KOPT-K1 (cell line): ENCODE results near the gene ZNF552.
"Not testable (repeated sequence)": the region's sequence is repeated elsewhere in the genome, so short reads cannot be mapped to it uniquely, and the experiment has no call there.

ENCODE experiments used
- H3K27ac ChIP-seq: fragments of 200-600 bp; sonication (generic); 2 replicates; pipeline ENCODE4 v1.5.1; 2016; ENCODE audit warnings: antibody characterized with exemption, mild to moderate bottlenecking, low read depth, low read length; ENCODE audit not compliant: poor library complexity, severe bottlenecking
- H3K36me3 ChIP-seq: fragments of 200-600 bp; sonication (generic); 2 replicates; pipeline ENCODE4 v1.5.1; 2017; ENCODE audit warnings: antibody characterized with exemption, mild to moderate bottlenecking, low read length, moderate library complexity; ENCODE audit not compliant: insufficient read depth
- H3K9me3 ChIP-seq: fragments of 200-600 bp; sonication (generic); 2 replicates; pipeline ENCODE4 v1.5.1; 2017; ENCODE audit warnings: antibody characterized with exemption, low read length, mild to moderate bottlenecking; ENCODE audit not compliant: insufficient read depth, poor library complexity, severe bottlenecking

ZNF552 gene

DNA sequence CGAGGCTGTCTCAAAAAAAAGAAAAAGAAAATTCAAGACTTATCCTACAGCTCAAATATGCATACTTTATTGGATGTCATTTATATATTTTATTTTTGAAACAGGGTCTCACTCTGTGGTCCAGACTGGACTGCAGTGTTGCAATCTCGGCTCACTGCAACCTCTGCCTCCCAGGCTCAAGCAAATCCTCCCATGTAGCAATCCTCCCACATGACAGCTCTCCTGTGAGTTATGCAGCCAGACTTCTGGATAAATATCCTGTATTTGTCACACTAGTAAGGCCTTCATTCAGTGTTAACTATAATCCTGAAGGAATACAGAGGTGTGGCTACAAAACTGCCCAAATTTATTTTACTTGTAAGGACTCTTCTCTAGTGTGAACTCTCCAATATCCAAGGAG lies 7.2 kb downstream of the ZNF552 start:
- Histone ChIP-seq H3K9me3 (no peaks in the 10 kb centered on the region), H3K27ac (no peak overlapping the region), H3K36me3 (peaks cover 82% of the 10 kb centered on the region)

DNA sequence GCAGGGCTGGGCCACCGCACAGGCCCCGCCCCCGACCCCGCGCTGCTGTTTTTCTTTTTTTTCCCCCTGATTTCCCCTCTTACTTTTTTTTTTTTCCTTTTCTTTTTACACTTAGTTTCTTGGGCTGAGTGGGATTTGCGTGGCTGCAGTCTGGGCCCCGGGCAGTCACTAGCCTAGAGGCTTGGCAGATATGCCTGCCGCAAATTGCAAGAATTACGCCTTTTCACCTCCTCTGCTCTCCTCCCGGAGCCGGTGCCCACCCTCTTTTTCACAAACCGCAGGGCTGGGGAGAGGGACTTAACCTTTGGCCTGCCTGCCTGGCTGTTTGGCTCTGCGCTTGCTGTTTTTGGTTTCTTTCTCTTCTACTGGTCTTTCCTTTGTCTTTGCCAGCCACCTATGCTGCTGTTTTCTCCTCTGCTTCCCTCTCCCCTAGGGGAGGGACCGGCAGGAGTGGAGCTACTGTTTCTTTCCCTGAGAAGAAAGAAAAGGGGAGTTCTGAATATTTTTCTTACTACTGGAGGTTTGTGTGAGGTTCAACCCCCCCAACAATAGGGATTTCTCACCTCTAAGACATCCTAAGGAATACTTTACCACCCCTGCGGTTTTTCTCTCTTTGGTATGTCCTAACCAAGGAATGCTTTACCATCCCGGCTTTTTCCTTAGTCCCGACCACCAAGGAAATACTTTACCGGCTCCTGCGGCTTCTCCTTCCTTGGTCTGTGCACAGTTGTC lies 11.0 kb downstream of the ZNF552 start:
- Histone ChIP-seq H3K36me3 (peaks cover 73% of the 10 kb centered on the region), H3K9me3 (no peaks in the 10 kb centered on the region), H3K27ac (no peak overlapping the region)

DNA sequence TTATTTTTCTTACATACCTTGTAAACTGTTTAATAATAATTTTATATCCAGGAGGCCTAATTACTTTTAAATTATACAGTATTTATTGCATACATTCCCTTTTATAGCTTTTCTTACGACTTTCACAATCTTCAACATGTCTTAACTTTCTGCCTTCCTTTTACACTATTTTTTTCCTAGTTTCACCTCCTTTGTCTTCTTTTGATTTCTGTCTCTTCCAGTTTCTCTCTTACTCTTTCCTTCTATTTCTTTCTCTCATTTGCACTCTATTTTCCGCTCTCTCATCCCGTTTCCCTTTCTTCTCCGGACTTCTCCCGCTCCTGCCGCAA lies 11.5 kb downstream of the ZNF552 start:
- Histone ChIP-seq H3K9me3 (no peaks in the 10 kb centered on the region), H3K27ac (no peak overlapping the region), H3K36me3 (peaks cover 68% of the 10 kb centered on the region)

DNA sequence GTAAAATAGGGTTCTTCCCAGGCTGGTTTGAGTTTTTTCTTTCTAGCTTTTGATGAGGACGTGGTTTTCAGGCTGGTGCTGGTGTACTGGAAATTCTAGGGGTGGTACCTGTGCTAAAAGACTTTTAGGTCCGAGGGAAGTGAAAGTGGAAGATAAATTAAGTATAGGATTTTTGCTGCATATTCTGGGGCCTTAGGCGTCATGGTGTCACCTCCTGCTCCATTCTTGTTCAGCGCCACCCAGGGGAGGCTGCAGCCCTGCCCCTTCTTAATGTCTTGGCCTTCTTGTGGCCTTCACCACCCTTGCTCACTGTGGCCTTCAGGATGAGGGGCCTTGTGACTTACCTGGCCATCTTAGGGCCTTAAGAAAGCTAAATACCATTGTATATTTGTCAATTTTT lies 12.4 kb downstream of the ZNF552 start:
- Histone ChIP-seq H3K9me3 (no peaks in the 10 kb centered on the region), H3K36me3 (peaks cover 58% of the 10 kb centered on the region; the same call in 1 of the 2 replicates), H3K27ac (no peak overlapping the region)

DNA sequence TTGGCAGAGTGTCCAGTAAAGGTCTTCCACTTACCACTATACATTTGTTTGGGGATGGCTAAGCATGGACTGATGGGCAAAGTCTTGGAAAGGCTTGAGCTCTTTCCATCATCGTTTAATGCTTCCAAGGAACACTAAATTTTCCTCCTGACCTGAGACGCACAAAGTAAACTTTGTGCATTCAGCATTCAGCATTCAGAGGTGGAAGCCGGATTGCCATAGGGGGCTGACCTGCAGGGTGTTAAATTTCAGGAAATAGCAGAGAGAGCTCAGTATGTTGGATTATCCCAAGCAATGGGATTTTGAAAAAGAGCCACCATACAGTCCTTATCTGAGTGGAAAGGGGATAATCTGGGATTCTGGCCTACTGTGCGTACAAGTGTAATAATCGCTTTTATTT lies 14.0 kb downstream of the ZNF552 start:
- Histone ChIP-seq H3K36me3 (peaks cover 53% of the 10 kb centered on the region), H3K27ac (no peak overlapping the region), H3K9me3 (no peaks in the 10 kb centered on the region)

DNA sequence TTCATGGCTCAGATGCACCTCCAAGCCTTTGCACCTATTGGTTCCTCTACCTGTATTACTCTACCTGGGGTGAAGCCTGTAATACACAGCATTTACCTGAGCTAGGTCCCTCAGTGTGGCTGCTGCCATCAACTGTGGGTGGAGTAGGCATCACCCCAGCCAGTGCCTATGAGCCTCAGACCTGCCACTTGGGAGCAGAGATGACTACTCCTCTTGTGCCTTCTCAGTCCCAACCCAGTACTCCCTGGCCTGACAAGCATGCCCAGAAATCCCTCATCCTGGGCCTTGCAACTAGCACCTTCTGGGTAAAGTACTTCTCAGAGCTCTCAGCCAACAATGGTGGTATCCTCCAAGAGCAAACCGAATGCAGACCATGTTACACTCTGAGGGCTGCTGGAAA lies 18.1 kb downstream of the ZNF552 start:
- H3K36me3 ChIP-seq: peaks cover 59% of the 10 kb centered on the region
- not testable (repeated sequence) for H3K9me3 ChIP-seq, H3K27ac ChIP-seq

DNA sequence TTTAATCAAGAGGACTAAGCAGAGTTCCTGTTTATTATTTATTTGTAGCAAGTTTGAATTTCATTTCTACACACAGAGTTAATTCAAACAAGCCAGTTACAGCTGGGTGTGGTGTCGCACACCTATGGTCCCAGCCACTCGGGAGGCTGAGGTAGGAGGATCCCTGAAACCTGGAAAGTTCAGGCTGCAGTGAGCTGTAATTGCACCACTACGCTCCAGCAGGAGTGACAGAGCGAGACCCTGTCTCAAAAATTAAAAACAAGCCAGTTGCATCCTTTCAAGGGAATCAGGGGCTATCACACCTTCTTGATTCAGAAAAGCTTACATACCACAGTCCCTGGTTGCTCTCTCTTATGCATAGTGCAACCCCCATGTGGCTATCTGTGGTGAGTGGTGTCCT lies 25.4 kb downstream of the ZNF552 start:
- no peak overlapping the region for H3K27ac ChIP-seq

DNA sequence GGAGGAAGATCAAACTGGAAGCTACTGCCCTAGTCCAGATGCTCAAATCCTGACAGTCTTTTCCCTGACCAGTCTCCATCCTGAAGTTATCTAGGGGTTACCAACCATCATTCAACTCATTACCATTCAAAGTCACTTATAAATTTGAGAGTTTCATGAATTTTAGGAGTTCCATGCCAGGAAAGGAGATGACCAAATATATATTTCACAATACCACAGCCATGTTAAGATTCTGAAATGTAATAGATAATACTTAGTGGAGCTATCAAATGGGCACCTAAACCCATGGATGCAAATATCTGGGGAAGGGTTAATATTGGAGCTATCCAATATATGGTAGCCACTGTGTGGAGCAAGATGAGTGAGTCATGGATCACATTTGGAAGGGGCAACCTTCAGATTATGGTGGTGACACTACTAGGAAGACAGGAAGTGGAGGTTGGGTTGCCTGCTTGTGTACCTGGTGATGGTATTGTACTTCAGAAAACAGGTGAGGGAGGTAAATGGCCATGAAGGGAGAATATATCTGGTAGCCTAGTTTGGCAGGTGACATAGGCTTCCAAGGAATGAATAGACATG lies 26.5 kb downstream of the ZNF552 start:
- Histone ChIP-seq H3K9me3 (no peaks in the 10 kb centered on the region), H3K36me3 (peaks cover 77% of the 10 kb centered on the region), H3K27ac (no peak overlapping the region)

More for the DNA sequence above, 25.4 kb downstream of the ZNF552 start:
- Histone ChIP-seq H3K9me3 (no peaks in the 10 kb centered on the region), H3K36me3 (peaks cover 84% of the 10 kb centered on the region)

DNA sequence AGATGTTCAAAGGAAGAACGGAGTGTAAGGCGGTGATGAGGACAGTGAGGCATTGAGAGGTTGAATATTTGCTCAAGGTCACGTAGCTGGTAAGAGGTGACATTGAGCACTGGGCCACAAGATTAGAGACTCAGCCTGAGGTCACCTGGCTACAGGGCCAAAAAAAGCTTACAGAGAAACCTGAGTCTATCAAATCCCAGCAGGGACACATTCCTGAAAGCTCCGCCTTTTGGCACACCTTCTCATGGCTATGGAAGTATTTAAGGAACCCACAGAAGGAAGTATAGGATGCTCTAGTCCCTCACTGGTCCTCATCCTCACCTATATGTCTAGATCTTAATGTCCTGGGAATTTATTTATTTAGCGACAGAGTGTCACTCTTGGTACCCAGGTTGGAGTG lies 27.8 kb downstream of the ZNF552 start:
- H3K36me3 ChIP-seq: peaks cover 74% of the 10 kb centered on the region
- H3K27ac ChIP-seq: no peak overlapping the region

DNA sequence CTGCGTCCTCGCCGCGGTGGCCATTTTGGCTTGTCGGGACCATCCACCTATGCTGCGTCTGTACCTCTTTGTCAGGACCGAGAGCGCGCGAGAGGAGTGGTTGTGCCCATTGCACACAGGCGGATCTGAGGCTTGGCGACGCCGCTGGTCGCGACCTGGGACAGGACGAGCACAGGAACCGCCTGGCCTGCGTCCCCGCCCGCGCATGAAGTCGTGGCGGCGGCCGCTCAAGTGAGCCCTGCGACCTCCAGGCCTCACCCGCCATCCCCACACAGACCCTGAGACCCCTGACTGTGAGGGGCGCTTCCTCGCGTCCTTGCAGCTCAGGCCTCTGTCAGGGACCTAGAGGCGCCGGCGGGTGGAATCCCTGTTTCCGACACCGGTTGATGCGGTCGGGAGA lies 28.4 kb downstream of the ZNF552 start:
- H3K27ac ChIP-seq: no peak overlapping the region
- H3K9me3 ChIP-seq: no peaks in the 10 kb centered on the region
- H3K36me3 ChIP-seq: peaks cover 74% of the 10 kb centered on the region

More for the DNA sequence above, 27.8 kb downstream of the ZNF552 start:
- no peaks in the 10 kb centered on the region for H3K9me3 ChIP-seq

DNA sequence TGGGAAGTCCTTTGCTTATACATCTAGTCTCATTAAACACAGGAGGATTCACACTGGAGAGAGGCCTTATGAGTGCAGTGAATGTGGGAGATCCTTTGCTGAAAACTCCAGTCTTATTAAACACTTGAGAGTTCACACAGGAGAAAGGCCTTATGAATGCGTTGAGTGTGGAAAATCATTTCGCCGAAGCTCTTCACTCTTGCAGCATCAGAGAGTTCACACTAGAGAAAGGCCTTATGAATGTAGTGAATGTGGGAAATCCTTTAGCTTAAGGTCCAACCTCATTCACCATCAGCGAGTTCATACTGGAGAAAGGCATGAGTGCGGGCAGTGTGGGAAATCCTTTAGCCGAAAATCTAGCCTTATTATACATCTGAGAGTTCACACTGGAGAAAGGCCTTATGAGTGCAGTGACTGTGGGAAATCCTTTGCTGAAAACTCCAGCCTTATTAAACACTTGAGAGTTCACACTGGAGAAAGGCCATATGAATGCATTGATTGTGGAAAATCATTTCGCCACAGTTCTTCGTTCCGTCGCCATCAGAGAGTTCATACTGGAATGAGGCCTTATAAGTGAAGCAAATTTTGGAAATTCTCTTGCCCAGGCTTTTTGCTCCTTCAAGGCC lies 35.4 kb downstream of the ZNF552 start:
- Histone ChIP-seq H3K27ac (no peak overlapping the region), H3K36me3 (peaks cover 86% of the 10 kb centered on the region), H3K9me3 (peaks cover 19% of the 10 kb centered on the region)

DNA sequence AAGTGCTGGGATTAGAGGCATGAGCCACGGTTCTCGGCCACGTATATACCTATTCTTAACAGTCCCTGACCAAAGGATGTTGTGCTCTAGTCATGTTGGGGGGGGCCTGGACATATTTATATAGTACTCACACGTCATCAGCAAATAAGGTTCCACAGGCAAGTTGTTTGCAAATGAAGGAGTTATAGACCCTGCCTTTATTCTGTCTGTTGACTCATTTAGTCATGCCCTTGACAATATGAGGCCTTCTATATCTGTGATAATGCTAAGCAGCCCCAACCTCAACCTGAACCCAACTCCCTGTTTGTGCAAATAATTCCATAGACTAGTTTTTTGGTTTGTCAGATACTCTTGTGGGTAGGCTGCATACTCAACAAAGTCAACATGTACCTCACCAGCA lies 36.4 kb downstream of the ZNF552 start:
- H3K9me3 ChIP-seq: peaks cover 19% of the 10 kb centered on the region
- peaks cover 87% of the 10 kb centered on the region for H3K36me3 ChIP-seq
- no peak overlapping the region for H3K27ac ChIP-seq

DNA sequence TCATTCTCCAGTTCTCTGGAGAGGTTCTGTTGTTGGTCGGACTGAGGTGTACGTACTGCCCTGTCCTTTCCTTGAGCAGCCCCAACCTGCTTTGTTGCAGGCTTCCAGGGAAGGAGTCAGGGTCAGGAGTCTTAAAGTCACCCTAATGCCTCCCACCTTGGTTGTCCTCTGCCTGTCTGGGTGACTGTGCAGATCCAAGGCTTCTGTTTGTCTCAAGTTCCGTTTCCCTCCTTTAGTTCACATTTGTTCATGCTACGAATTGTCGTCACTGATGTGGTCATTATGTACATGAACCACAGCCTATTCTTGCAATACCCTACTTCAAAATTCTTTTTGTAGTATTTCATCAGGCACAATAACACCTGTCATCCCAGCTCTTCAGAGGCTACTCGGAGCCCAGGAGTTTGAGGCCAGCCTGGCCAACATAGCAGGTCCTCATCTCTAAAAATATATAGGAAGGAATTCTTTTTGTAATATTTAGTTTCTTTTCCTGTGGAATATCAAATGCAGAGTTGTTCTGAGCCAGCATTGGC lies 37.9 kb downstream of the ZNF552 start:
- H3K9me3 ChIP-seq: peaks cover 19% of the 10 kb centered on the region
- H3K27ac ChIP-seq: no peak overlapping the region
- H3K36me3 ChIP-seq: peaks cover 97% of the 10 kb centered on the region

DNA sequence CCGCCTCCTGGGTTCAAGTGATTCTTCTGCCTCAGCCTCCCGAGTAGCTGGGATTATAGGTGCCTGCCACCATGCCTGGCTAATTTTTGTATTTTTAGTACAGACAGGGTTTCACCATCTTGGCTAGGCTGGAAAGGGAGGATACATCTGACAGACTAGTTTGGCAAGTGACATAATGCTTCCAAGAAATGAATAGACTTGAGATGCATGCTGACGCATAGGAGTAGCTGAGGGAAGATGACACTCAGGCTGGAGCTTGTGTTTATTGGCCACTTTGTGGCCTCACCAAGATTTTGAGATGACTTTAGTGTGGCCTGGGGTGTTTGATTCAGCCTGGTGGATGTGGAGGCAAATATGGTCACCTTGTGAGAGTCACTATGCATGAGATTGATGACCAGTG lies 41.2 kb downstream of the ZNF552 start:
- Histone ChIP-seq H3K36me3 (peaks cover 71% of the 10 kb centered on the region), H3K9me3 (peaks cover 6% of the 10 kb centered on the region), H3K27ac (no peak overlapping the region)

DNA sequence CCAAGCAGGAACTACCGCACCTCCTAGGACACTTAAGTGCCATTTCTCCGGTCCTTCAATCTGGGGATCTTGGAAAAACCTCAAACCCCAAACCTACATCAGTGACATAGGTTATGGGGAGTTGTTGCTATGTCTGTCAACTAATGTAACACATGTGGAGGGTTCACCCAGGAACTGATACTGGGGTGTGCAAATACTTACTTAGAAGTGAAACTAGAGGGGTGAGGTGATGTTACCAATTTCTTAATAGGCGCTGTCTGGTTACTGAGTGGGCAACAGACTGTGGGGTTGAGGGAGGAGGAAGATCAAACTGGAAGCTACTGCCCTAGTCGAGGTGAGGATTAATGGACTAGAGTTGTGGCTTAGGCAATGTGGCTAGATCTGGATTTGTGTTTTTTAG lies 43.3 kb downstream of the ZNF552 start:
- Histone ChIP-seq H3K36me3 (peaks cover 50% of the 10 kb centered on the region), H3K9me3 (no peaks in the 10 kb centered on the region), H3K27ac (no peak overlapping the region)
